Right lobe of liver (tissue), 6 donors: ENCODE measurements around the gene HMGCL. TPM values are rescaled to one million over a fixed set of nuclear protein-coding genes. Genes with fewer than 3 reads are reported as not detected.

Experiments used
- ATAC-seq, 4 donors: fragments of 200-7000 bp; cut with Tn5 transposase; one replicate each; pipeline ENCODE4 v1.9.1; 2020; ENCODE audit warnings: mild to moderate bottlenecking in 4 of 4, moderate library complexity in 4 of 4
- DNase-seq, 3 donors: peaks; one replicate each; pipeline ENCODE4 v3.0.0-alpha.2; 2020
- H3K27ac ChIP-seq, 3 donors: fragments of 200-600 bp; one replicate each; pipeline ENCODE4 v1.8.0; 2022
- H3K27me3 ChIP-seq, 2 donors: fragments of 200-600 bp; one replicate each; pipeline ENCODE4 v1.8.0; 2022
- H3K36me3 ChIP-seq, 4 donors: fragments of 200-600 bp; sonication (generic) in 1 of 4; one replicate each; pipeline versions ENCODE4 v1.5.1 to v1.8.0; 2017 to 2022; ENCODE audit warnings: control low read depth in 1 of 4
- H3K4me1 ChIP-seq, 4 donors: fragments of 200-600 bp; sonication (generic) in 1 of 4; one replicate each; pipeline versions ENCODE4 v1.5.1 to v1.8.0; 2017 to 2022; ENCODE audit warnings: control low read depth in 1 of 4
- H3K4me3 ChIP-seq, 3 donors: fragments of 200-600 bp; one replicate each; pipeline ENCODE4 v1.8.0; 2022
- H3K9me3 ChIP-seq, 4 donors: fragments of 200-600 bp; sonication (generic) in 1 of 4; one replicate each; pipeline versions ENCODE4 v1.5.1 to v1.8.0; 2017 to 2022; ENCODE audit warnings: control low read depth in 1 of 4
- CTCF ChIP-seq, 4 donors: fragments of 200-600 bp in 3 of 4; fragments of 450-650 bp in 1 of 4; IDR thresholded peaks; one replicate each; pipeline versions ENCODE4 v1.5.1 to v1.8.0; 2016 to 2022; ENCODE audit warnings: antibody characterized with exemption in 4 of 4, mild to moderate bottlenecking in 2 of 4
- POLR2A ChIP-seq: fragments of 450-650 bp; IDR thresholded peaks from one replicate; pipeline ENCODE4 v1.6.1; 2017; ENCODE audit warnings: antibody characterized with exemption, mild to moderate bottlenecking
- WGBS: methylation state at CpG from one replicate; pipeline ENCODE4 v1.1.6; 2018; ENCODE audit warnings: low coverage, low lambda C conversion rate; ENCODE audit not compliant: insufficient coverage; ENCODE audit errors: missing lambda C conversion rate; 5-methylcytosine and 5-hydroxymethylcytosine counted together
- intact Hi-C, 2 donors: fragments of 100-400 bp; cut with DNase I; formaldehyde crosslinking; loops; one replicate each; pipeline versions ENCODE4 v1.11.2 to v1.14.1; 2022
- total RNA-seq, 6 experiments: library from RNA; depleted of rRNA in 2 of 6; stranded (reverse); fragments of >200 nt in 2 of 6; fragmentation: NEBNext Ultra II Directional in 3 of 6; extraction: Animal tissue kit (Norgen Biotek cat#: 25700) in 3 of 6; gene quantifications; one replicate each; pipeline versions ENCODE4 v1.1.0 to v1.2.4, GENCODE V29; 2016 to 2023
- donor health status: DM: no; HTN: yes; CAD: no.
- donor health status: DM: no; HTN: no; CAD: no.
- donor health status: DM: no; HTN: no; CAD: no.
- donor health status: DM: no; HTN: yes; CAD: no.
- donor health status: DM: no; HTN: yes; CAD: no.

The HMGCL gene
- total RNA-seq, 6 experiments from 2014 or later: 143 to 178 (median 160) TPM

DNA sequence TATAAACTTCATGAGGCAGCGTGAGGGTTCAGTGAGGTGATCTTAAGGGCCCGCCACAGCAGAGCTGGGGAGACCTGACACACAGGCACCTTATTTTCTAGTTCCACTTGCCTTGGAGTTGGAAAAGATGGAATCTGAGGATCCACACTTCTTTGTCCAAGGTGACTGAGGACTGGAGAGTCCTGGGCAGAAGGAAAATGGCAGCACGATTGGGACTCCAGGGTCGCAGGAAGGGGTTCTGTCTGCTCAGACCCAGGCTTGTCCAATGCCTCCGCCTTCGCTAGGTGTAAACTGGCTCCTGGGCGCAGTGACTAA, 26.0 kb downstream of the HMGCL start:
- peak overlapping the region; percentile 89 to 96 (median 94) for H3K27ac ChIP-seq
- ATAC-seq: no peak

GRCh38 chr1:23798662-23799142, 26.5 kb downstream of the HMGCL start:
- intact Hi-C loops: no loop called here
- Histone ChIP-seq H3K9me3 (no peaks in the 10 kb centered on the region), H3K27me3 (no peaks in the 10 kb centered on the region), H3K27ac (peak overlapping the region; percentile 89 to 96 (median 94)), H3K4me1 (peaks cover 0 to 32% (median 14%) of the 10 kb centered on the region in 4 donors), H3K4me3 (no peak overlapping the region), H3K36me3 (peaks cover 0 to 28% (median 4%) of the 10 kb centered on the region in 4 donors)
- DNase-seq (peak; percentile 49 to 68 (median 68)), ATAC-seq (no peak)
- WGBS: 46% methylated on average over 3 of the region's 12 CpGs
- no peak for TF ChIP-seq POLR2A
- no peak for TF ChIP-seq CTCF (IDR thresholded peaks at IDR 0.05)

More for the DNA sequence above, 26.0 kb downstream of the HMGCL start:
- H3K36me3 ChIP-seq: peaks cover 0 to 31% (median 4%) of the 10 kb centered on the region in 4 donors
- no peak for DNase-seq
- peaks cover 0 to 34% (median 14%) of the 10 kb centered on the region in 4 donors for H3K4me1 ChIP-seq
- WGBS: 100% methylated on average over 2 of the region's 7 CpGs
- intact Hi-C loops: no loop called here
- no peak for TF ChIP-seq POLR2A
- TF ChIP-seq CTCF (IDR thresholded peaks at IDR 0.05): no peak
- peak overlapping the region; percentile 71 to 80 (median 76) for H3K4me3 ChIP-seq
- no peaks in the 10 kb centered on the region for H3K27me3 ChIP-seq
- H3K9me3 ChIP-seq: no peaks in the 10 kb centered on the region

DNA sequence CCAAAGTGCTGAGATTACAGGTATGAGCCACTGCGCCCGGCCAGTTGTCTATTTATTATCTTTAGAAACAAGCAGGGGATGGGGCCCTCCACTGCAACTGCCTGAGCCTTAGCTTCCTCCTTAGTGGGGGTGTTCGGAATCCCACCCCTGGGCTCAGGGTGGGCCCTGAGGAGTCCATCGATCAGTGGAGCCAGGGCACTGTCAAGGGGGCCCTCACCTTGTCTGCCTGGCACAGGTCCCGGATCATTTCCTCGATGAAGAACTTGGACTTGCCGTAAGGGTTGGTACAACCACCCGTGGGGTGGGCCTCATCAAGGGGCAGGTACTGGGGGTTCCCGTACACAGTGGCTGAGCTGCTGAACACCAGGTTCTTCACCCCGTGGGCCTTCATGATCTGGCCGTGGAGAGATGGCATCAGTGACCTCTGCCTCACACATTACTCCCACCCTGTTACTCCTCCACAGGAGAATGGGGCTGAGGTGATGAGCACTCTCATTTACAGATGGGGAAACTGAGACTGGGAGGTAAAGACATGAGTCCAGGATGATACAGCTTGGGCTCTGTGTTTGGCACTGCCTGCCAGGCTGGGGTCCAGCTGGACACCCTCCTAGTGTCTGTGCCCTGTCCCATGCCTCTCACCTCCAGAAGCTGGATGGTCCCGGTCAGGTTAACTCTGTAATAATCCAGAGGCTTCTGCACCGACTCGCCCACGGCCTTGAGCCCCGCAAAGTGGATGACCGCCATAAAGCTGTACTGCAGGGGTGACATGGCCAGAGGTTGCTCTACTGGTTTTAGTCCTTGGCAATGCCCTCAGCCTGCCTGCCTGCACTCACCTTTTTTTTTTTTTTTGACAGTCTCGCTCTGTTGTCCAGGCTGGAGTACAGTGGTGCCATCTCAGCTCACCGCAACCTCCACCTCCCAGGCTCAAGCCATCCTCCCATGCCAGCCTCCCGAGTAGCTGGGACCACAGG, 27.5 kb downstream of the HMGCL start:
- H3K27ac ChIP-seq: no peak overlapping the region
- no peak for TF ChIP-seq CTCF (IDR thresholded peaks at IDR 0.05)
- no peak for TF ChIP-seq POLR2A
- no peaks in the 10 kb centered on the region for H3K9me3 ChIP-seq
- no peak for DNase-seq
- peaks cover 0 to 23% (median 4%) of the 10 kb centered on the region in 4 donors for H3K36me3 ChIP-seq
- H3K27me3 ChIP-seq: no peaks in the 10 kb centered on the region
- no peak for ATAC-seq
- H3K4me3 ChIP-seq: no peak overlapping the region
- 56% methylated on average over 3 of the region's 20 CpGs for WGBS
- intact Hi-C loops: no loop called here
- H3K4me1 ChIP-seq: peaks cover 0 to 30% (median 11%) of the 10 kb centered on the region in 4 donors

DNA sequence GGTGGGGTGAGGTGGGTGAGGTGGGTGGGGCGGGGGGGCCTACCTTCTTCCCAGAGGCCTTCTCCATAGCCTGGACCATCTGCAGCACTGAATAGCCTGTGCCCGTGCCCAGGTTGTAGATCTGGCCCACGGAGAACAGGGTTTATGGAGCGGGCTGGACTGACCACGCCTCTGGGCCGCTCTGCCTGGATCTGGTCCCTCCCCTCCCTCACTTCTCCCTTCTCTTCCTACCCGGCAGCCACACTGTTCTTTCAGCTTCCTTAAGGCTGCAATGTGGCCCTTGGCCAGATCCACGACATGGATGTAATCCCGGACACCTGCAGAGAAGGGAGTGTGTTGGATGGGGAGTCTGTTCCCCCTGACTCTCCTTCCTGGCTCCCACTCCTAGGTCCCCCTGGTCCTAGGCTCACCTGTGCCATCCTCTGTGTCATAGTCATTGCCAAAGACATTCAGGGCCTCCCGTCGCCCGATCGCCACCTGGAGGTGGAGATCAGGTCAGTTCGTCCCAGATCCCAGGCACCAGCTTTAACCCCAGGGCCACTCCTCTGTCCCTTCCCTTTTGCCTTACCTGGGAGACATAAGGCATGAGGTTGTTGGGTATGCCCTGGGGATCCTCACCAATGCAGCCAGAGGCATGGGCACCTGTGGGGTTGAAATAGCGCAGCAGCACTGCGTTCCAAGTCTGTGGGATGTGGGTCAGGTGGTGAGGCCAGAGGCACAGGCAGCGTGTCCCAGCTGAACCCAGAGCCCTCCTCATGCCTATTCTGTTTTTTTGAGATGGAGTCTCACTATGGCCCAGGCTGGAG, 28.6 kb downstream of the HMGCL start:
- H3K36me3 ChIP-seq: peaks cover 0 to 23% (median 4%) of the 10 kb centered on the region in 4 donors

More for the DNA sequence above, 28.6 kb downstream of the HMGCL start:
- no peaks in the 10 kb centered on the region for H3K27me3 ChIP-seq
- H3K9me3 ChIP-seq: no peaks in the 10 kb centered on the region
- ATAC-seq (no peak), DNase-seq (peak in 2 of 3 donors; percentile 48 to 58)
- H3K27ac ChIP-seq: no peak overlapping the region
- 30% methylated on average over 8 of the region's 17 CpGs for WGBS
- H3K4me1 ChIP-seq: peaks cover 0 to 19% (median 6%) of the 10 kb centered on the region in 4 donors
- no peak overlapping the region for H3K4me3 ChIP-seq
- TF ChIP-seq CTCF (IDR thresholded peaks at IDR 0.05) (peak; percentile 30 to 52 (median 32)), POLR2A (no peak)
- intact Hi-C loops: no loop called here
